Caco-2 (cell line): ENCODE results near the gene RNF38. TPM values are rescaled to one million over a fixed set of nuclear protein-coding genes. Genes with fewer than 3 reads are reported as not detected.

Experiments used
- BruUV-seq: library from RNA; stranded (reverse); fragments of 400-500 nt; replicated peaks from 2 replicates; lab custom pipeline; 2021; lab: Mats Ljungman, UMichigan
- CTCF ChIA-PET: fragments of 300-600 bp; sonication (Branson Sonifier 250); formaldehyde crosslinking; loops from one replicate; lab custom pipeline; 2022; ENCODE audit warnings: antibody characterized with exemption; lab: Charles Lee
- POLR2A ChIA-PET: fragments of 300-600 bp; sonication (Branson Sonifier 250); formaldehyde crosslinking; loops from one replicate; lab custom pipeline; 2022; ENCODE audit warnings: antibody characterized with exemption; lab: Charles Lee
- DNase-seq, 2 experiments: peaks; one replicate each; pipeline versions ENCODE4 v3.0.0 to v3.0.0-alpha.2; 2020 to 2022
- H3K27me3 ChIP-seq: replicated peaks from 2 replicates; pipeline ENCODE4 v1.6.0; 2011; ENCODE audit warnings: low read length; ENCODE audit not compliant: control insufficient read depth, insufficient read depth
- H3K36me3 ChIP-seq: 2 replicates; pipeline ENCODE4 v1.5.1; 2011; ENCODE audit warnings: low read length; ENCODE audit not compliant: control insufficient read depth, insufficient read depth
- H3K4me1 ChIP-seq: fragments of 250-450 bp; sonication (Bioruptor Pico); 2 replicates; pipeline ENCODE4 v1.5.1; 2020; ENCODE audit warnings: mild to moderate bottlenecking
- H3K4me3 ChIP-seq: 2 replicates; pipeline ENCODE4 v1.5.1; 2011; ENCODE audit warnings: low read depth, mild to moderate bottlenecking, control low read depth, low read length
- H3K9me3 ChIP-seq: fragments of 250-450 bp; sonication (Bioruptor Pico); 2 replicates; pipeline ENCODE4 v1.5.1; 2020; ENCODE audit warnings: mild to moderate bottlenecking, moderate library complexity
- H3K27ac Mint-ChIP-seq: one replicate; pipeline ENCODE4 v1.8.0; 2022; ENCODE audit warnings: mixed read lengths; ENCODE audit not compliant: unreplicated experiment
- H3K27me3 Mint-ChIP-seq: one replicate; pipeline ENCODE4 v1.8.0; 2022; ENCODE audit warnings: mixed read lengths; ENCODE audit not compliant: insufficient read depth, unreplicated experiment
- H3K36me3 Mint-ChIP-seq: one replicate; pipeline ENCODE4 v1.8.0; 2022; ENCODE audit warnings: mild to moderate bottlenecking, mixed read lengths; ENCODE audit not compliant: insufficient read depth, unreplicated experiment
- H3K4me1 Mint-ChIP-seq: one replicate; pipeline ENCODE4 v1.8.0; 2022; ENCODE audit warnings: low read depth, mixed read lengths; ENCODE audit not compliant: unreplicated experiment
- H3K4me3 Mint-ChIP-seq: one replicate; pipeline ENCODE4 v1.8.0; 2022; ENCODE audit warnings: mild to moderate bottlenecking, moderate library complexity, mixed read lengths; ENCODE audit not compliant: unreplicated experiment
- H3K9me3 Mint-ChIP-seq: one replicate; pipeline ENCODE4 v1.8.0; 2022; ENCODE audit warnings: mixed read lengths; ENCODE audit not compliant: unreplicated experiment
- CTCF ChIP-seq, 2 experiments: fragments of 200-600 bp in 1 of 2; IDR thresholded peaks; 1 replicate in 1 of 2; 2 replicates in 1 of 2; pipeline versions ENCODE4 v1.5.1 to v1.8.0; 2011 to 2022; ENCODE audit warnings: antibody characterized with exemption in 1 of 2, control low read depth in 1 of 2, inconsistent platforms in 1 of 2, low read depth in 1 of 2, low read length in 1 of 2, mild to moderate bottlenecking in 1 of 2, moderate library complexity in 1 of 2; ENCODE audit not compliant: insufficient read depth in 1 of 2, severe bottlenecking in 1 of 2, unreplicated experiment in 1 of 2
- intact Hi-C: fragments of 100-400 bp; cut with micrococcal nuclease; formaldehyde crosslinking; loops from one replicate; pipeline ENCODE4 v1.10.0; 2022; ENCODE audit not compliant: unreplicated experiment
- total RNA-seq: library from RNA; stranded (reverse); gene quantifications from 2 replicates; pipeline ENCODE4 v1.2.3, GENCODE V29; 2022

RNF38 gene
- total RNA-seq, 1 experiment from 2014 or later = 43.3 TPM

- H3K27me3 ChIP-seq = no peaks in the 10 kb centered on the region
- POLR2A ChIA-PET = no interaction called here
- DNase-seq = no peak
- H3K27me3 Mint-ChIP-seq = no peaks in the 10 kb centered on the region
- peaks cover 19% of the 10 kb centered on the region for H3K4me1 Mint-ChIP-seq
- intact Hi-C loops = no loop called here
- H3K9me3 Mint-ChIP-seq = no peaks in the 10 kb centered on the region
- H3K9me3 ChIP-seq = no peaks in the 10 kb centered on the region
- no peaks in the 10 kb centered on the region for H3K36me3 ChIP-seq
- TF ChIP-seq CTCF (IDR thresholded peaks at IDR 0.05; ENCODE audit: insufficient read depth in 1 of 2, low read depth in 1 of 2, low read length in 1 of 2, severe bottlenecking in 1 of 2, unreplicated experiment in 1 of 2) = no peak
- CTCF ChIA-PET = interaction anchor here (1.1 to 3.8 kb wide), 2 partner anchors 30 to 48 kb away, joined by 4 to 21 read pairs; no protein-coding TSS in a partner anchor
- no peaks in the 10 kb centered on the region for H3K36me3 Mint-ChIP-seq
- no peak overlapping the region for H3K27ac Mint-ChIP-seq
- peaks cover 8% of the 10 kb centered on the region; the same call in 1 of the 2 replicates for H3K4me1 ChIP-seq
- H3K4me3 ChIP-seq = no peak overlapping the region
- no TSS peak for BruUV-seq
- no peak overlapping the region for H3K4me3 Mint-ChIP-seq
Observed at GRCh38 chr9:36437790-36438189, 37.7 kb upstream of the RNF38 start.

- Mint-ChIP-seq H3K4me3 (no peak overlapping the region), H3K27me3 (no peaks in the 10 kb centered on the region), H3K27ac (no peak overlapping the region), H3K4me1 (peaks cover 15% of the 10 kb centered on the region), H3K9me3 (no peaks in the 10 kb centered on the region), H3K36me3 (no peaks in the 10 kb centered on the region)
- DNase-seq = no peak
- H3K27me3 ChIP-seq = no peaks in the 10 kb centered on the region
- POLR2A ChIA-PET = no interaction called here
- intact Hi-C loops = no loop called here
- no peak for TF ChIP-seq CTCF (IDR thresholded peaks at IDR 0.05; ENCODE audit: insufficient read depth in 1 of 2, low read depth in 1 of 2, low read length in 1 of 2, severe bottlenecking in 1 of 2, unreplicated experiment in 1 of 2)
- H3K4me1 ChIP-seq = peaks cover 12% of the 10 kb centered on the region
- H3K9me3 ChIP-seq = no peaks in the 10 kb centered on the region
- no TSS peak for BruUV-seq
- H3K36me3 ChIP-seq = no peaks in the 10 kb centered on the region
- CTCF ChIA-PET = interaction anchor here (0.6 to 3.8 kb wide), 3 partner anchors 14 to 1214 kb away, joined by 3 to 21 read pairs (median 6); partner anchors contain the start of gene FRMPD1
- no peak overlapping the region for H3K4me3 ChIP-seq
Observed at GRCh38 chr9:36436909-36437308, 36.8 kb upstream of the RNF38 start.

- Mint-ChIP-seq H3K27ac (no peak overlapping the region), H3K4me1 (peaks cover 9% of the 10 kb centered on the region), H3K9me3 (no peaks in the 10 kb centered on the region), H3K27me3 (no peaks in the 10 kb centered on the region), H3K36me3 (no peaks in the 10 kb centered on the region), H3K4me3 (no peak overlapping the region)
- intact Hi-C loops = no loop called here
- Histone ChIP-seq H3K4me1 (peaks cover 12% of the 10 kb centered on the region), H3K27me3 (no peaks in the 10 kb centered on the region), H3K36me3 (no peaks in the 10 kb centered on the region), H3K9me3 (no peaks in the 10 kb centered on the region), H3K4me3 (no peak overlapping the region)
- POLR2A ChIA-PET = no interaction called here
- peak in 1 of 2 experiments; percentile 35 for DNase-seq
- BruUV-seq = no TSS peak
- CTCF ChIA-PET = no interaction called here
- TF ChIP-seq CTCF (IDR thresholded peaks at IDR 0.05; ENCODE audit: insufficient read depth in 1 of 2, low read depth in 1 of 2, low read length in 1 of 2, severe bottlenecking in 1 of 2, unreplicated experiment in 1 of 2) = no peak
Observed at GRCh38 chr9:36433386-36433785, 33.3 kb upstream of the RNF38 start.
